Natural killer cell treated with Interleukin-12 subunit alpha and Interleukin-12 subunit beta and Interleukin-15 and Interleukin-18, amount 100 ng/mL, for 72 hours (primary cell): Measurements from ENCODE around the gene MRPS5. TPM values are rescaled to one million over a fixed set of nuclear protein-coding genes. Genes with fewer than 3 reads are reported as not detected.

ENCODE experiments used
- ATAC-seq, 2 donors: fragments of 150-1000 bp; cut with Tn5 transposase in 1 of 2; sonication (Bioruptor Pico), chemical (Tn5 transposase) in 1 of 2; 2 replicates each; pipeline ENCODE4 v1.10.0; 2021
- DNase-seq: peaks from one replicate; pipeline ENCODE4 v3.0.0; 2022; ENCODE audit warnings: low spot score
- H3K27ac Mint-ChIP-seq, 2 donors: 1 replicate in 1 of 2; 2 replicates in 1 of 2; pipeline ENCODE4 v1.8.0; 2022; ENCODE audit warnings: mixed read lengths in 2 of 2, mild to moderate bottlenecking in 1 of 2, moderate library complexity in 1 of 2
- H3K27me3 Mint-ChIP-seq, 2 donors: 1 replicate in 1 of 2; 2 replicates in 1 of 2; pipeline ENCODE4 v1.8.0; 2022; ENCODE audit warnings: mixed read lengths in 2 of 2
- H3K36me3 Mint-ChIP-seq: one replicate; pipeline ENCODE4 v1.8.0; 2022; ENCODE audit warnings: mixed read lengths
- H3K4me1 Mint-ChIP-seq, 2 donors: 1 replicate in 1 of 2; 2 replicates in 1 of 2; pipeline ENCODE4 v1.8.0; 2022; ENCODE audit warnings: low read depth in 2 of 2, mixed read lengths in 2 of 2, mild to moderate bottlenecking in 1 of 2
- H3K4me3 Mint-ChIP-seq: one replicate; pipeline ENCODE4 v1.8.0; 2022; ENCODE audit warnings: mixed read lengths
- H3K9me3 Mint-ChIP-seq: 2 replicates; pipeline ENCODE4 v1.8.0; 2022; ENCODE audit warnings: mixed read lengths
- total RNA-seq, 2 donors: library from RNA; stranded (reverse); gene quantifications; one replicate each; pipeline ENCODE4 v1.2.3, GENCODE V29; 2022

The MRPS5 gene
- 10 to 100 TPM; 61.5 to 76.0 TPM for total RNA-seq

DNA sequence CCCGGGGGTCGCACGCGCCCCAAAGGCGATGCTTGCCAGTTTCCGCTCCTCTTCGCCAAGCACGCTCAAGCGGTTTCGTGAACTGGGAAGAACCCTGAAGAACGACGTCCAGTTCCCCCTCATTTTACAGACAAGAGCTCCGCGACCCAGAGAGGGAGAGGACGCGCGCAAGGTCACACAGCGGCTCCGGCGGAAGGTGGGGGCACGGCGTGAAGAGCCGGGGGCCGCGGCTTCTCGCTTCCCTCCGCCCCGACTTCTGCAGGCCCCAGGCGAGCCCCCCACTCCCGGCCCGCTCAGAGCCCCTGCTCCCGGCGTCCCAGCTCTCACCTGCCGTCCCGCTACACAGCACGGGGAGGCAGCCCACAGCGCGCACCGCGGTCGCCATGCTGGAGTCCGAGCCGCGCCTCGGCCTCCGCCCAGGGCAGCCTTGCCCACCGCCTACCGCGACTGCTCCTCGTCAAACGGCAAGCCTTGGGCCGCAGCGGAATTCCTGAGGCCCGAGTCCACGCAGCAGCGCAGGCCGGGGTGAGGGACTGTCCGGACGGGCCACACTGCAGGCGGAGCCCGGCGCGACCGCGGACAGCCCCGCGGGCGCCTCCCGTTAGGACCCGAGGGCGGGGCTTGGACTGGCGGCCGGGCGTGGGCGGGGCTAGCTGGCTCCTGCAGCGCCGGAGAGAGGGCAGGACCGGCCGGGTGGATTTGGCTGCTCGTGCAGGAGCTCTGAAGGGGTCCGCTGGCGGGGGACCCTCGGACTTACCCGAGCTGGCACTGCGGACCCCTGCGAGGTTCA, at the start of gene MRPS5:
TSS of gene MRPS5 (minus strand) at position 402 of the 790 bp plus-strand sequence. CDS start at position 385, 17 bp downstream.
- Mint-ChIP-seq H3K27ac (peak within 1 kb of the TSS; percentile 84 to 92), H3K4me3 (peak within 1 kb of the TSS; percentile 96), H3K4me1 (peaks cover 42 to 44% of the 10 kb centered on the region in 2 donors), H3K36me3 (peaks cover 24% of the 10 kb centered on the region), H3K9me3 (no peaks in the 10 kb centered on the region), H3K27me3 (no peaks in the 10 kb centered on the region)
- DNase-seq (peak; percentile 90), ATAC-seq (peak; percentile 98 to 99)

DNA sequence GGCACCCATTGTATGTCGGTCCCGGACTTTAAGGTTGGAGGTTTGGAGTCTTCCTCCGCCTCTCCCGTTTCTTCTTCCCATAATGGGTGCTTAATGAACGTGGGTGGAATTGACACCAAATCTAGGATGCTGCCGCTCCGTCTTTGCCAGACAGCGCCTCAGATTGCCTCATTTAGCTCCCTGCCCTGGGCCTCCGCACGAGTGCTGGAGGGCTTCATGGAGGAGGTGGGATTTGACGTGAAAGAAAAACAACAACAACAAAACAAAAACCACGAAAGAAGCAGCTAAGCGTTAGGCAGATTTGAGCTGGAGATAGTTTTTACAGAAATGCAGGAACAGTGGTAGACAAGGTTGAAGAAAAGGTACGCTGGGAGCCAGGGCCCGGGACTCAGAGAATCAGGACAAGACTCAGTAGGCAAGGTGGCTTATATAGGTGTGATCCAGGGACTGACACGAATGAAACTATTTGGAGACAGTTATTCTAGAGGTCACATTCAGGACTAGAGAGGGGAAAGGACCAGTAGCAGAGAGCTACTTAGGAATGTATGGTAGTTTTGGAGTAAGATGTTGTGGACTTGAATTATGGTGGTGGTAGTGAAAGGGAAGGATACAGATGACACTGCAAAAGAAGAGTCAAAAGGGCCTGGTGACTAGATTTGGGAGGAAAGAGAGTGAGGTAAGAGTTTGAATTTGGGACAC, 44.6 kb upstream of the MRPS5 start:
- Mint-ChIP-seq H3K4me1 (peaks cover 24 to 28% of the 10 kb centered on the region in 2 donors), H3K9me3 (no peaks in the 10 kb centered on the region), H3K27me3 (no peaks in the 10 kb centered on the region), H3K36me3 (peaks cover 6% of the 10 kb centered on the region), H3K27ac (peak overlapping the region; percentile 96 to 99), H3K4me3 (peak overlapping the region; percentile 98)
- DNase-seq (no peak), ATAC-seq (peak in 1 of 2 donors; percentile 22)

GRCh38 chr2:95165371-95166064, 43.9 kb upstream of the MRPS5 start, which contains the start of gene ZNF2:
Gene ZNF2, plus strand, starts transcription at chr2:95165809. Its CDS starts 10,418 bp downstream, at chr2:95176227.
- Mint-ChIP-seq H3K4me1 (peaks cover 24 to 28% of the 10 kb centered on the region in 2 donors), H3K27ac (peak within 1 kb of the TSS; percentile 96 to 99), H3K4me3 (peak within 1 kb of the TSS; percentile 98), H3K36me3 (peaks cover 6% of the 10 kb centered on the region), H3K27me3 (no peaks in the 10 kb centered on the region), H3K9me3 (no peaks in the 10 kb centered on the region)
- DNase-seq (peak; percentile 97), ATAC-seq (peak; percentile 96 to 97)

- Mint-ChIP-seq H3K27ac (peak overlapping the region; percentile 96 to 99), H3K36me3 (peaks cover 6% of the 10 kb centered on the region), H3K9me3 (no peaks in the 10 kb centered on the region), H3K27me3 (no peaks in the 10 kb centered on the region), H3K4me3 (peak overlapping the region; percentile 98), H3K4me1 (peaks cover 24 to 28% of the 10 kb centered on the region in 2 donors)
- DNase-seq (no peak), ATAC-seq (peak in 1 of 2 donors; percentile 1)
Observed at GRCh38 chr2:95165030-95165370, 43.4 kb upstream of the MRPS5 start.

GRCh38 chr2:95159690-95160449, 38.3 kb upstream of the MRPS5 start, which contains the start of gene ZNF514:
Gene ZNF514, minus strand, starts transcription at chr2:95159848. Its CDS starts 6,595 bp downstream, at chr2:95153253.
- H3K27ac Mint-ChIP-seq: peak within 1 kb of the TSS; percentile 68 to 88
- peaks cover 7% of the 10 kb centered on the region for H3K36me3 Mint-ChIP-seq
- H3K9me3 Mint-ChIP-seq: no peaks in the 10 kb centered on the region
- peak within 1 kb of the TSS; percentile 88 for H3K4me3 Mint-ChIP-seq
- peak; percentile 91 for DNase-seq
- peaks cover 8 to 14% of the 10 kb centered on the region in 2 donors for H3K4me1 Mint-ChIP-seq
- peak; percentile 97 for ATAC-seq
- no peaks in the 10 kb centered on the region for H3K27me3 Mint-ChIP-seq

- Mint-ChIP-seq H3K27ac (no peak overlapping the region), H3K4me1 (peaks cover 0 to 9% of the 10 kb centered on the region in 2 donors), H3K36me3 (peaks cover 15% of the 10 kb centered on the region), H3K9me3 (no peaks in the 10 kb centered on the region), H3K4me3 (peak overlapping the region; percentile 67), H3K27me3 (no peaks in the 10 kb centered on the region)
- DNase-seq (no peak), ATAC-seq (peak; percentile 73 to 82)
Observed at GRCh38 chr2:95158891-95159619, 37.4 kb upstream of the MRPS5 start.

GRCh38 chr2:95158441-95158840, 36.8 kb upstream of the MRPS5 start:
- Mint-ChIP-seq H3K27ac (no peak overlapping the region), H3K4me3 (peak overlapping the region; percentile 57), H3K4me1 (peaks cover 0 to 8% of the 10 kb centered on the region in 2 donors), H3K36me3 (peaks cover 16% of the 10 kb centered on the region), H3K9me3 (no peaks in the 10 kb centered on the region), H3K27me3 (no peaks in the 10 kb centered on the region)
- no peak for DNase-seq
- no peak for ATAC-seq

DNA sequence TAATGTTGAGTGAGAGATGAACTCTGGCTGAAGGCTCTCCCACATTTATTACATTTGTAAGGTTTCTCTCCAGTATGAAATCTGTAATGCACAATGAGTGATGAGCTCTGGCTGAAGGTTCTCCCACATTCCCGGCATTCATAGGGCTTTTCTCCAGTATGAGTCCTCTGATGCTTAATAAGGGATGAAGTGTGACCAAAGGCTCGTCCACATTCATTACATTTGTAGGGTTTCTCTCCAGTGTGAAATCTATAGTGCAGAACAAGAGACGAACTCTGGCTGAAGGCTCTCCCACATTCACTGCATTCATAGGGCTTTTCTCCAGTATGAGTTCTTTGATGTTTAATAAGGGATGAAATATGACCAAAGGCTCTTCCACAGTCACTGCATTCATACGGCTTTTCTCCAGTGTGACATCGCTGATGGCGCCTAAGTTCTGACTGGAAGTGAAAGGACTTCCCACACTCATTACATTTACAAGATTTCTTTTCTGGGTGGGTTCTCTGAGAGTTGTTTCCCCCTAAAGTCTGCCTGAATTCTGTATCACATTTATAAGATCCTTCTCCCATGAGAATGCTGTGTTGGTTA, 27.9 kb upstream of the MRPS5 start:
- no peak for DNase-seq
- no peak for ATAC-seq
- Mint-ChIP-seq H3K36me3 (peaks cover 70% of the 10 kb centered on the region), H3K27me3 (no peaks in the 10 kb centered on the region), H3K4me1 (no peaks in the 10 kb centered on the region), H3K9me3 (peaks cover 46% of the 10 kb centered on the region), H3K4me3 (no peak overlapping the region), H3K27ac (no peak overlapping the region)

GRCh38 chr2:95143838-95144237, 22.2 kb upstream of the MRPS5 start:
- DNase-seq: no peak
- no peaks in the 10 kb centered on the region for H3K27me3 Mint-ChIP-seq
- H3K4me3 Mint-ChIP-seq: no peak overlapping the region
- no peak for ATAC-seq
- H3K27ac Mint-ChIP-seq: no peak overlapping the region
- no peaks in the 10 kb centered on the region for H3K4me1 Mint-ChIP-seq
- peaks cover 26% of the 10 kb centered on the region for H3K9me3 Mint-ChIP-seq
- H3K36me3 Mint-ChIP-seq: peaks cover 49% of the 10 kb centered on the region

DNA sequence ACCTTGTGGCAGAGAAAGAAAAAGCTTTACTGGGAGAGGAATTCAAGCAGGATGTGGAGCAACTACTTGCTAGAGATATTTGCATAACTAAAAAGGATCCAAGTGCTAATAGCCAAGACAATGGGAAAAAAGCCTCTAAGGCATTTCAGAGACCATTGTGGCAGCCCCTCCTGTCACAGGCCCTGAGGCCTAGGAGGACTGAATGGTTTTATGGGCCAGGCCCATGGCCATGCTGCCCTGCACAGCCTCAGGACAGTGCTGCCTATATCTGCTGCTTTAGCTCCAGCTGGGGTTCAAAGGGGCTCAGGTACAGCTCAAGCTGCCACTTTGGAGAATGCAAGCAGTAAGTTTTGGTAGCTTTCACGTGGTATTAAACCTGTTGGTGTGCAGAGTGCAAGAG, 17.1 kb upstream of the MRPS5 start:
- Mint-ChIP-seq H3K27me3 (no peaks in the 10 kb centered on the region), H3K36me3 (peaks cover 26% of the 10 kb centered on the region), H3K9me3 (peaks cover 14% of the 10 kb centered on the region), H3K27ac (no peak overlapping the region), H3K4me1 (no peaks in the 10 kb centered on the region), H3K4me3 (no peak overlapping the region)
- ATAC-seq (no peak), DNase-seq (no peak)

DNA sequence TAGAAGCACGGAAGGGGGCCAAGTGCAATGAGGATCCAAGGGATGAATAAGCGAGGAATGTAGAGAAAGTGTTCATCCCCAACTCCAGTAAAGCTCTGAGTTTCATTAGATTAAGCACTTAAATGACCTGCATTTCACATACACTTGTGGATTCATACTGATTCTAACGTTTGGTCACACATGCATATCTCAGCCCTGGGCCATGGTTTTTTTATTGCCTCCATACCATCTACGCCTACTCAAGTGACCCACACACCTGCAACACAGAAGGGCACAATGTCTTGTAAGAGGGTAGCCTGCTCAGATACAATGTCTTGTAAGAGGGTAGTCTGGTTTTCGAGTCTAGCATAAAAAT, 566 bp upstream of the MRPS5 start:
- H3K36me3 Mint-ChIP-seq: peaks cover 21% of the 10 kb centered on the region

DNA sequence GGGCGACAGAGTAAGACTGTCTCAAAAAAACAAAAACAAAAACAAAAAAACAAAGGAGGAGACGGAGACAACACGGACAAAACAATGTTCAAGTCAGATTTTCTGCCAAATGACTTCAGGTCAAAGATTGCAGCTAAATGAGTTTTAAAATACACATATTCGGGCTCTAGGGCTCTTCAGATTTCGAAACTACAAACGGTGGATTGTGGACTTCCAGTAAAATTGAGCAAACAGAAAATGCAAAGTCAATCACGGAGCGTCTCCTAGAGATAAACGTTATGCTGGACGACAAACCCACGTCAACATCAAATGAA, 558 bp downstream of the MRPS5 start:
- no peaks in the 10 kb centered on the region for H3K27me3 Mint-ChIP-seq
- DNase-seq (no peak), ATAC-seq (no peak)
- H3K9me3 Mint-ChIP-seq: no peaks in the 10 kb centered on the region
- H3K27ac Mint-ChIP-seq: peak overlapping the region; percentile 84 to 92
- H3K4me3 Mint-ChIP-seq: peak overlapping the region; percentile 96
- peaks cover 42 to 44% of the 10 kb centered on the region in 2 donors for H3K4me1 Mint-ChIP-seq
- peaks cover 24% of the 10 kb centered on the region for H3K36me3 Mint-ChIP-seq

More for the DNA sequence above, 566 bp upstream of the MRPS5 start:
- Mint-ChIP-seq H3K27ac (peak overlapping the region; percentile 84 to 92), H3K9me3 (no peaks in the 10 kb centered on the region), H3K4me3 (peak overlapping the region; percentile 96), H3K4me1 (peaks cover 42% of the 10 kb centered on the region in 2 donors), H3K27me3 (no peaks in the 10 kb centered on the region)
- DNase-seq (no peak), ATAC-seq (no peak)
